AG10803 (cell line): Measurements from ENCODE around the gene BEST1.

Experiments
- DNase-seq: peaks from one replicate; pipeline ENCODE4 v3.0.0; 2010; ENCODE audit warnings: low read depth
- H3K4me3 ChIP-seq: 2 replicates; pipeline ENCODE4 v1.5.1; 2011; ENCODE audit warnings: mild to moderate bottlenecking, low read length, control low read depth
- CTCF ChIP-seq: conservative IDR thresholded peaks from 2 replicates; pipeline ENCODE4 v1.5.1; 2011; ENCODE audit warnings: mild to moderate bottlenecking, low read length, control low read depth, inconsistent platforms

The BEST1 gene

GRCh38 chr11:61950035-61950547, at the start of gene BEST1:
BEST1 (plus strand) TSS chr11:61950351; CDS start chr11:61951807, 1,456 bp downstream.
- TF ChIP-seq CTCF, result no peak
- no peak within 1 kb of the TSS; the same call in 1 of the 2 replicates for H3K4me3 ChIP-seq
- DNase-seq, result no peak

- H3K4me3 ChIP-seq, result no peak overlapping the region
- TF ChIP-seq CTCF, result no peak
- no peak for DNase-seq
Measured at GRCh38 chr11:61901397-61901796, 48.8 kb upstream of the BEST1 start.

GRCh38 chr11:61902313-61902712, 47.8 kb upstream of the BEST1 start:
- no peak for DNase-seq
- TF ChIP-seq CTCF, result no peak
- no peak overlapping the region for H3K4me3 ChIP-seq

- TF ChIP-seq CTCF, result no peak
- no peak for DNase-seq
- H3K4me3 ChIP-seq, result no peak overlapping the region
Measured at GRCh38 chr11:61903845-61904244, 46.3 kb upstream of the BEST1 start.

- no peak for TF ChIP-seq CTCF
- H3K4me3 ChIP-seq, result no peak overlapping the region
- no peak for DNase-seq
Measured at GRCh38 chr11:61904539-61905048, 45.6 kb upstream of the BEST1 start.

GRCh38 chr11:61905067-61905696, 45.0 kb upstream of the BEST1 start:
- DNase-seq, result no peak
- no peak overlapping the region for H3K4me3 ChIP-seq
- no peak for TF ChIP-seq CTCF
